NOMO-1 treated with DMSO at 0.1 percent for 48 hours (cell line): Measurements from ENCODE around the gene KPNB1.
A peak's percentile ranks its signal among the peaks of the same experiment; 100 is the strongest.

Experiments used
- DNase-seq: peaks from one replicate; lab custom pipeline; 2025; ENCODE audit not compliant: unreplicated experiment; lab: John Stamatoyannopoulos, UW

KPNB1 gene

GRCh38 chr17:47711366-47712099, 61.8 kb downstream of the KPNB1 start:
- DNase-seq = no peak

- no peak for DNase-seq
Observed at GRCh38 chr17:47712330-47713023, 62.8 kb downstream of the KPNB1 start.

GRCh38 chr17:47713980-47714700, 64.4 kb downstream of the KPNB1 start:
- DNase-seq = no peak

- no peak for DNase-seq
Observed at GRCh38 chr17:47714773-47715396, 65.2 kb downstream of the KPNB1 start.

- no peak for DNase-seq
Observed at GRCh38 chr17:47715669-47716325, 66.1 kb downstream of the KPNB1 start.

- DNase-seq = no peak
Observed at GRCh38 chr17:47716375-47716774, 66.7 kb downstream of the KPNB1 start.

GRCh38 chr17:47717261-47717697, 67.6 kb downstream of the KPNB1 start:
- no peak for DNase-seq

GRCh38 chr17:47717979-47718621, 68.4 kb downstream of the KPNB1 start:
- DNase-seq = no peak

- no peak for DNase-seq
Observed at GRCh38 chr17:47718634-47719405, 69.1 kb downstream of the KPNB1 start.

- DNase-seq = peak; percentile 75
Observed at GRCh38 chr17:47719411-47720152, 69.9 kb downstream of the KPNB1 start.

- DNase-seq = no peak
Observed at GRCh38 chr17:47720196-47720595, 70.5 kb downstream of the KPNB1 start.

- peak; percentile 71 for DNase-seq
Observed at GRCh38 chr17:47720754-47721533, 71.2 kb downstream of the KPNB1 start.

- DNase-seq = no peak
Observed at GRCh38 chr17:47721725-47722124, 72.0 kb downstream of the KPNB1 start.

GRCh38 chr17:47724705-47725104, 75.0 kb downstream of the KPNB1 start:
- no peak for DNase-seq

GRCh38 chr17:47725446-47726111, 75.9 kb downstream of the KPNB1 start:
- no peak for DNase-seq

- no peak for DNase-seq
Observed at GRCh38 chr17:47726796-47727703, 77.3 kb downstream of the KPNB1 start.

- DNase-seq = no peak
Observed at GRCh38 chr17:47727704-47728036, 78.0 kb downstream of the KPNB1 start.
